ENCODE measurements around the gene SMG7.

The SMG7 gene

GRCh38 chr1:183516725-183517124 is 44.4 kb downstream of the SMG7 start:
- DNase-seq, result no peak

GRCh38 chr1:183517401-183517800 is 45.1 kb downstream of the SMG7 start:
- no peak for DNase-seq

- DNase-seq, result no peak
These were observed 48.1 kb downstream of the SMG7 start for GRCh38 chr1:183520379-183520778.

GRCh38 chr1:183522104-183522503 is 49.8 kb downstream of the SMG7 start:
- no peak for DNase-seq

- no peak for DNase-seq
These were observed 56.3 kb downstream of the SMG7 start for GRCh38 chr1:183528577-183528976.

GRCh38 chr1:183533617-183534174 is 61.4 kb downstream of the SMG7 start:
- DNase-seq, result no peak

GRCh38 chr1:183537405-183537804 is 65.1 kb downstream of the SMG7 start:
- no peak for DNase-seq

- peak; percentile 73 for DNase-seq
These were observed 71.4 kb downstream of the SMG7 start for GRCh38 chr1:183543619-183544204.

GRCh38 chr1:183544598-183545297 is 72.4 kb downstream of the SMG7 start:
- DNase-seq, result no peak

- no peak for DNase-seq
These were observed 74.1 kb downstream of the SMG7 start for GRCh38 chr1:183546427-183546826.

- DNase-seq, result peak; percentile 17
These were observed 75.8 kb downstream of the SMG7 start for GRCh38 chr1:183548116-183548515.

- no peak for DNase-seq
These were observed 78.6 kb downstream of the SMG7 start for GRCh38 chr1:183550915-183551314.

GRCh38 chr1:183551924-183552323 is 79.6 kb downstream of the SMG7 start:
- DNase-seq, result no peak

GRCh38 chr1:183552441-183552840 is 80.1 kb downstream of the SMG7 start:
- DNase-seq, result no peak

GRCh38 chr1:183552891-183553290 is 80.6 kb downstream of the SMG7 start:
- DNase-seq, result no peak

GRCh38 chr1:183553331-183553730 is 81.0 kb downstream of the SMG7 start:
- DNase-seq, result no peak

GRCh38 chr1:183553764-183554163 is 81.5 kb downstream of the SMG7 start:
- no peak for DNase-seq

GRCh38 chr1:183554577-183554976 is 82.3 kb downstream of the SMG7 start:
- no peak for DNase-seq

- DNase-seq, result no peak
These were observed 86.8 kb downstream of the SMG7 start for GRCh38 chr1:183559061-183559460.

GRCh38 chr1:183562701-183563100 is 90.4 kb downstream of the SMG7 start:
- no peak for DNase-seq

GRCh38 chr1:183565261-183565660 is 93.0 kb downstream of the SMG7 start:
- DNase-seq, result no peak

GRCh38 chr1:183566026-183566425 is 93.7 kb downstream of the SMG7 start:
- DNase-seq, result no peak

- no peak for DNase-seq
These were observed 95.3 kb downstream of the SMG7 start for GRCh38 chr1:183567584-183567983.

GRCh38 chr1:183568176-183569021 is 96.1 kb downstream of the SMG7 start:
- no peak for DNase-seq
